Lower lobe of right lung (tissue), 2 donors: Measurements from ENCODE around the gene FOXN4. TPM values are rescaled to one million over a fixed set of nuclear protein-coding genes. Genes with fewer than 3 reads are reported as not detected.

Experiments
- ATAC-seq, 2 donors: fragments of 200-7000 bp; cut with Tn5 transposase; one replicate each; pipeline ENCODE4 v1.9.1; 2020 to 2022; ENCODE audit warnings: mild to moderate bottlenecking in 2 of 2, moderate library complexity in 2 of 2
- DNase-seq: peaks from one replicate; pipeline ENCODE4 v3.0.0-alpha.2; 2020
- H3K27ac ChIP-seq: fragments of 200-600 bp; one replicate; pipeline ENCODE4 v1.8.0; 2022
- H3K27me3 ChIP-seq: fragments of 200-600 bp; one replicate; pipeline ENCODE4 v1.8.0; 2022; ENCODE audit warnings: low read depth
- H3K36me3 ChIP-seq: fragments of 200-600 bp; one replicate; pipeline ENCODE4 v1.8.0; 2022; ENCODE audit warnings: mild to moderate bottlenecking
- H3K4me1 ChIP-seq: fragments of 200-600 bp; one replicate; pipeline ENCODE4 v1.8.0; 2022
- H3K4me3 ChIP-seq: fragments of 200-600 bp; one replicate; pipeline ENCODE4 v1.8.0; 2022; ENCODE audit warnings: mild to moderate bottlenecking
- H3K9me3 ChIP-seq: fragments of 200-600 bp; one replicate; pipeline ENCODE4 v1.8.0; 2022
- CTCF ChIP-seq: fragments of 200-600 bp; IDR thresholded peaks from one replicate; pipeline ENCODE4 v1.8.0; 2022; ENCODE audit warnings: antibody characterized with exemption, mild to moderate bottlenecking
- intact Hi-C: fragments of 100-400 bp; cut with DNase I; formaldehyde crosslinking; loops from one replicate; pipeline ENCODE4 v1.11.0; 2022
- total RNA-seq: library from RNA; stranded (reverse); fragmentation: NEBNext Ultra II Directional; extraction: Animal tissue kit (Norgen Biotek cat#: 25700); gene quantifications from one replicate; pipeline ENCODE4 v1.2.1, GENCODE V29; 2021
- donor health status: DM: no; HTN: yes; CAD: no; lungs with severe emphysema.

FOXN4 gene
- total RNA-seq, 1 donor from 2014 or later, result not detected

GRCh38 chr12:109281452-109281851 lies 27.6 kb downstream of the FOXN4 start:
- intact Hi-C loops, result no loop called here
- Histone ChIP-seq H3K4me1 (no peaks in the 10 kb centered on the region), H3K27me3 (no peaks in the 10 kb centered on the region), H3K36me3 (no peaks in the 10 kb centered on the region), H3K27ac (no peak overlapping the region), H3K4me3 (no peak overlapping the region), H3K9me3 (no peaks in the 10 kb centered on the region)
- TF ChIP-seq CTCF, result no peak
- no peak for ATAC-seq
- no peak for DNase-seq

- Histone ChIP-seq H3K4me1 (no peaks in the 10 kb centered on the region), H3K4me3 (no peak overlapping the region), H3K9me3 (no peaks in the 10 kb centered on the region), H3K27me3 (no peaks in the 10 kb centered on the region), H3K36me3 (no peaks in the 10 kb centered on the region), H3K27ac (no peak overlapping the region)
- no peak for TF ChIP-seq CTCF
- intact Hi-C loops, result no loop called here
- ATAC-seq, result no peak
- no peak for DNase-seq
Measured at GRCh38 chr12:109279525-109279924, 29.6 kb downstream of the FOXN4 start.

- Histone ChIP-seq H3K27me3 (no peaks in the 10 kb centered on the region), H3K9me3 (no peaks in the 10 kb centered on the region), H3K36me3 (no peaks in the 10 kb centered on the region), H3K27ac (no peak overlapping the region), H3K4me1 (no peaks in the 10 kb centered on the region), H3K4me3 (no peak overlapping the region)
- DNase-seq, result no peak
- ATAC-seq, result no peak
- intact Hi-C loops, result no loop called here
- TF ChIP-seq CTCF, result no peak
Measured at GRCh38 chr12:109278912-109279311, 30.2 kb downstream of the FOXN4 start.

GRCh38 chr12:109277899-109278762 lies 31.0 kb downstream of the FOXN4 start:
- no peak for TF ChIP-seq CTCF
- no peak overlapping the region for H3K4me3 ChIP-seq
- no peaks in the 10 kb centered on the region for H3K36me3 ChIP-seq
- no peak overlapping the region for H3K27ac ChIP-seq
- intact Hi-C loops, result no loop called here
- ATAC-seq (no peak), DNase-seq (no peak)
- H3K27me3 ChIP-seq, result no peaks in the 10 kb centered on the region
- no peaks in the 10 kb centered on the region for H3K9me3 ChIP-seq
- no peaks in the 10 kb centered on the region for H3K4me1 ChIP-seq

- ATAC-seq (no peak), DNase-seq (no peak)
- intact Hi-C loops, result no loop called here
- no peaks in the 10 kb centered on the region for H3K9me3 ChIP-seq
- H3K27ac ChIP-seq, result no peak overlapping the region
- no peak for TF ChIP-seq CTCF
- no peaks in the 10 kb centered on the region for H3K36me3 ChIP-seq
- no peaks in the 10 kb centered on the region for H3K27me3 ChIP-seq
- no peaks in the 10 kb centered on the region for H3K4me1 ChIP-seq
- H3K4me3 ChIP-seq, result no peak overlapping the region
Measured at GRCh38 chr12:109277255-109277898, 31.7 kb downstream of the FOXN4 start.
